ENCODE results near the gene GREB1L.

Gene GREB1L

GRCh38 chr18:21450503-21450902 lies 208.5 kb downstream of the GREB1L start:
- no peak for DNase-seq (ENCODE audit: low read depth)

- DNase-seq (ENCODE audit: low read depth): no peak
Measured at GRCh38 chr18:21450913-21451312, 208.9 kb downstream of the GREB1L start.

- DNase-seq (ENCODE audit: low read depth): no peak
Measured at GRCh38 chr18:21451851-21452250, 209.8 kb downstream of the GREB1L start.

- no peak for DNase-seq (ENCODE audit: low read depth)
Measured at GRCh38 chr18:21452276-21452780, 210.3 kb downstream of the GREB1L start.

- DNase-seq (ENCODE audit: low read depth): no peak
Measured at GRCh38 chr18:21452796-21453510, 210.9 kb downstream of the GREB1L start.

GRCh38 chr18:21453511-21453901 lies 211.5 kb downstream of the GREB1L start:
- no peak for DNase-seq (ENCODE audit: low read depth)

GRCh38 chr18:21454725-21455124 lies 212.7 kb downstream of the GREB1L start:
- no peak for DNase-seq (ENCODE audit: low read depth)

GRCh38 chr18:21456428-21457178 lies 214.6 kb downstream of the GREB1L start:
- no peak for DNase-seq (ENCODE audit: low read depth)

- DNase-seq (ENCODE audit: low read depth): no peak
Measured at GRCh38 chr18:21457179-21457535, 215.1 kb downstream of the GREB1L start.

GRCh38 chr18:21458310-21458709 lies 216.3 kb downstream of the GREB1L start:
- no peak for DNase-seq (ENCODE audit: low read depth)

GRCh38 chr18:21458788-21459187 lies 216.8 kb downstream of the GREB1L start:
- no peak for DNase-seq (ENCODE audit: low read depth)

GRCh38 chr18:21459706-21460286 lies 217.8 kb downstream of the GREB1L start:
- DNase-seq (ENCODE audit: low read depth): no peak

- DNase-seq (ENCODE audit: low read depth): no peak
Measured at GRCh38 chr18:21461460-21461859, 219.4 kb downstream of the GREB1L start.

GRCh38 chr18:21463718-21464117 lies 221.7 kb downstream of the GREB1L start:
- no peak for DNase-seq (ENCODE audit: low read depth)

- DNase-seq (ENCODE audit: low read depth): no peak
Measured at GRCh38 chr18:21468514-21469164, 226.6 kb downstream of the GREB1L start.

- no peak for DNase-seq (ENCODE audit: low read depth)
Measured at GRCh38 chr18:21472741-21473140, 230.7 kb downstream of the GREB1L start.

- DNase-seq (ENCODE audit: low read depth): no peak
Measured at GRCh38 chr18:21474621-21475020, 232.6 kb downstream of the GREB1L start.

GRCh38 chr18:21479721-21480120 lies 237.7 kb downstream of the GREB1L start:
- DNase-seq (ENCODE audit: low read depth): no peak

GRCh38 chr18:21481739-21482138 lies 239.7 kb downstream of the GREB1L start:
- DNase-seq (ENCODE audit: low read depth): no peak

- DNase-seq (ENCODE audit: low read depth): no peak
Measured at GRCh38 chr18:21483051-21483450, 241.0 kb downstream of the GREB1L start.

GRCh38 chr18:21484851-21485636 lies 243.0 kb downstream of the GREB1L start:
- no peak for DNase-seq (ENCODE audit: low read depth)
